ENCODE results near the gene ZNF232. TPM values are rescaled to one million over a fixed set of nuclear protein-coding genes. Genes with fewer than 3 reads are reported as not detected.
"Not testable (repeated sequence)": the region's sequence is repeated elsewhere in the genome, so short reads cannot be mapped to it uniquely, and the experiment has no call there.

Gene ZNF232
- total and polyA plus RNA-seq, 4 donors, result 8.7 to 29.5 (median 14.5) TPM

GRCh38 chr17:5131146-5131715 is 19.6 kb upstream of the ZNF232 start:
- no peak for DNase-seq (ENCODE audit: low read depth in 4 of 6, low spot score in 6 of 6)
- WGBS (ENCODE audit: insufficient coverage), result 86% methylated on average over 4 of the region's 7 CpGs

GRCh38 chr17:5130687-5131086 is 19.0 kb upstream of the ZNF232 start:
- DNase-seq (ENCODE audit: low read depth in 4 of 6, low spot score in 6 of 6); H3K36me3 ChIP-seq (ENCODE audit: control insufficient read depth, insufficient read depth, low read length); H3K27me3 ChIP-seq (ENCODE audit: control insufficient read depth, insufficient read depth, low read length); H3K4me1 ChIP-seq (ENCODE audit: control insufficient read depth, insufficient read depth, low read length); H3K4me3 ChIP-seq (ENCODE audit: low read depth, low read length); H3K9me3 ChIP-seq (ENCODE audit: control insufficient read depth, insufficient read depth, low read length); H3K27ac ChIP-seq (ENCODE audit: low read depth, low read length): not testable (repeated sequence)
- 85% methylated on average over 4 of the region's 5 CpGs for WGBS (ENCODE audit: insufficient coverage)

More at GRCh38 chr17:5131146-5131715, 19.6 kb upstream of the ZNF232 start:
- Histone ChIP-seq H3K36me3 (ENCODE audit: control insufficient read depth, insufficient read depth, low read length) (no peaks in the 10 kb centered on the region), H3K27ac (ENCODE audit: low read depth, low read length) (no peak overlapping the region), H3K4me3 (ENCODE audit: low read depth, low read length) (no peak overlapping the region), H3K27me3 (ENCODE audit: control insufficient read depth, insufficient read depth, low read length) (no peaks in the 10 kb centered on the region), H3K4me1 (ENCODE audit: control insufficient read depth, insufficient read depth, low read length) (no peaks in the 10 kb centered on the region), H3K9me3 (ENCODE audit: control insufficient read depth, insufficient read depth, low read length) (no peaks in the 10 kb centered on the region)

- not testable (repeated sequence) for H3K4me3 ChIP-seq (ENCODE audit: low read depth, low read length); H3K4me1 ChIP-seq (ENCODE audit: control insufficient read depth, insufficient read depth, low read length); H3K9me3 ChIP-seq (ENCODE audit: control insufficient read depth, insufficient read depth, low read length); H3K27me3 ChIP-seq (ENCODE audit: control insufficient read depth, insufficient read depth, low read length); H3K36me3 ChIP-seq (ENCODE audit: control insufficient read depth, insufficient read depth, low read length); DNase-seq (ENCODE audit: low read depth in 4 of 6, low spot score in 6 of 6); H3K27ac ChIP-seq (ENCODE audit: low read depth, low read length)
- WGBS (ENCODE audit: insufficient coverage), result over 99% methylated on average over 10 of the region's 10 CpGs
These were observed 18.6 kb upstream of the ZNF232 start for GRCh38 chr17:5130261-5130660.

GRCh38 chr17:5129770-5130169 is 18.1 kb upstream of the ZNF232 start:
- not testable (repeated sequence) for H3K27ac ChIP-seq (ENCODE audit: low read depth, low read length); H3K4me1 ChIP-seq (ENCODE audit: control insufficient read depth, insufficient read depth, low read length); H3K4me3 ChIP-seq (ENCODE audit: low read depth, low read length); DNase-seq (ENCODE audit: low read depth in 4 of 6, low spot score in 6 of 6); H3K27me3 ChIP-seq (ENCODE audit: control insufficient read depth, insufficient read depth, low read length); H3K9me3 ChIP-seq (ENCODE audit: control insufficient read depth, insufficient read depth, low read length); H3K36me3 ChIP-seq (ENCODE audit: control insufficient read depth, insufficient read depth, low read length)
- 88% methylated on average over 7 of the region's 8 CpGs for WGBS (ENCODE audit: insufficient coverage)

- H3K4me3 ChIP-seq (ENCODE audit: low read depth, low read length), result no peak overlapping the region
- WGBS (ENCODE audit: insufficient coverage), result 90% methylated on average over 10 of the region's 11 CpGs
- no peaks in the 10 kb centered on the region for H3K4me1 ChIP-seq (ENCODE audit: control insufficient read depth, insufficient read depth, low read length)
- no peaks in the 10 kb centered on the region for H3K9me3 ChIP-seq (ENCODE audit: control insufficient read depth, insufficient read depth, low read length)
- no peaks in the 10 kb centered on the region for H3K36me3 ChIP-seq (ENCODE audit: control insufficient read depth, insufficient read depth, low read length)
- no peak for DNase-seq (ENCODE audit: low read depth in 4 of 6, low spot score in 6 of 6)
- H3K27ac ChIP-seq (ENCODE audit: low read depth, low read length), result no peak overlapping the region
- H3K27me3 ChIP-seq (ENCODE audit: control insufficient read depth, insufficient read depth, low read length), result peaks cover 1% of the 10 kb centered on the region
These were observed 17.3 kb upstream of the ZNF232 start for GRCh38 chr17:5128905-5129535.

- 84% methylated on average over 5 of the region's 8 CpGs for WGBS (ENCODE audit: insufficient coverage)
- DNase-seq (ENCODE audit: low read depth in 4 of 6, low spot score in 6 of 6); H3K9me3 ChIP-seq (ENCODE audit: control insufficient read depth, insufficient read depth, low read length); H3K4me3 ChIP-seq (ENCODE audit: low read depth, low read length); H3K27me3 ChIP-seq (ENCODE audit: control insufficient read depth, insufficient read depth, low read length); H3K27ac ChIP-seq (ENCODE audit: low read depth, low read length); H3K4me1 ChIP-seq (ENCODE audit: control insufficient read depth, insufficient read depth, low read length); H3K36me3 ChIP-seq (ENCODE audit: control insufficient read depth, insufficient read depth, low read length): not testable (repeated sequence)
These were observed 16.7 kb upstream of the ZNF232 start for GRCh38 chr17:5128387-5128786.

GRCh38 chr17:5127910-5128309 is 16.2 kb upstream of the ZNF232 start:
- Histone ChIP-seq H3K4me1 (ENCODE audit: control insufficient read depth, insufficient read depth, low read length) (peaks cover 3% of the 10 kb centered on the region), H3K27ac (ENCODE audit: low read depth, low read length) (no peak overlapping the region), H3K36me3 (ENCODE audit: control insufficient read depth, insufficient read depth, low read length) (no peaks in the 10 kb centered on the region), H3K4me3 (ENCODE audit: low read depth, low read length) (no peak overlapping the region), H3K9me3 (ENCODE audit: control insufficient read depth, insufficient read depth, low read length) (no peaks in the 10 kb centered on the region), H3K27me3 (ENCODE audit: control insufficient read depth, insufficient read depth, low read length) (peaks cover 7% of the 10 kb centered on the region)
- DNase-seq (ENCODE audit: low read depth in 4 of 6, low spot score in 6 of 6), result no peak
- WGBS (ENCODE audit: insufficient coverage), result 82% methylated on average over 3 of the region's 4 CpGs

GRCh38 chr17:5126719-5127488 is 15.2 kb upstream of the ZNF232 start:
- DNase-seq (ENCODE audit: low read depth in 4 of 6, low spot score in 6 of 6), result no peak
- WGBS (ENCODE audit: insufficient coverage), result 86% methylated on average over 12 of the region's 17 CpGs
- Histone ChIP-seq H3K4me1 (ENCODE audit: control insufficient read depth, insufficient read depth, low read length) (peaks cover 10% of the 10 kb centered on the region), H3K9me3 (ENCODE audit: control insufficient read depth, insufficient read depth, low read length) (no peaks in the 10 kb centered on the region), H3K27ac (ENCODE audit: low read depth, low read length) (no peak overlapping the region), H3K27me3 (ENCODE audit: control insufficient read depth, insufficient read depth, low read length) (peaks cover 11% of the 10 kb centered on the region), H3K4me3 (ENCODE audit: low read depth, low read length) (no peak overlapping the region), H3K36me3 (ENCODE audit: control insufficient read depth, insufficient read depth, low read length) (no peaks in the 10 kb centered on the region)

- not testable (repeated sequence) for H3K4me3 ChIP-seq (ENCODE audit: low read depth, low read length); H3K27ac ChIP-seq (ENCODE audit: low read depth, low read length); H3K36me3 ChIP-seq (ENCODE audit: control insufficient read depth, insufficient read depth, low read length); H3K9me3 ChIP-seq (ENCODE audit: control insufficient read depth, insufficient read depth, low read length)
- WGBS (ENCODE audit: insufficient coverage), result 35% methylated on average over 6 of the region's 7 CpGs
- Histone ChIP-seq H3K27me3 (ENCODE audit: control insufficient read depth, insufficient read depth, low read length) (peaks cover 13% of the 10 kb centered on the region), H3K4me1 (ENCODE audit: control insufficient read depth, insufficient read depth, low read length) (peaks cover 10% of the 10 kb centered on the region)
- DNase-seq (ENCODE audit: low read depth in 4 of 6, low spot score in 6 of 6), result peak in 1 of 6 donors; percentile 48
These were observed 13.2 kb upstream of the ZNF232 start for GRCh38 chr17:5124896-5125295.
